Astrocyte (in vitro differentiated cells and primary cell): ENCODE measurements around the gene ZNF274. TPM values are rescaled to one million over a fixed set of nuclear protein-coding genes. Genes with fewer than 3 reads are reported as not detected.

ENCODE experiments used
- DNase-seq: peaks from one replicate; pipeline ENCODE4 v3.0.0-alpha.2; 2010; ENCODE audit warnings: low read depth
- FAIRE-seq: peaks from 2 replicates; lab custom pipeline; 2011; peaks lifted over from hg19 to GRCh38; lab: Jason Lieb, UNC
- H2AFZ ChIP-seq: 2 replicates; pipeline ENCODE4 v1.6.0; 2012; ENCODE audit warnings: low read depth, low read length, inconsistent platforms
- H3K27ac ChIP-seq: 2 replicates; pipeline ENCODE4 v1.5.1; 2011; ENCODE audit warnings: low read depth, low read length, inconsistent platforms
- H3K27me3 ChIP-seq: 2 replicates; pipeline ENCODE4 v1.6.0; 2011; ENCODE audit warnings: low read length, inconsistent platforms; ENCODE audit not compliant: insufficient read depth
- H3K36me3 ChIP-seq: 2 replicates; pipeline ENCODE4 v1.5.1; 2011; ENCODE audit warnings: low read length, inconsistent platforms; ENCODE audit not compliant: insufficient read depth
- H3K4me1 ChIP-seq: 2 replicates; pipeline ENCODE4 v1.5.1; 2011; ENCODE audit warnings: low read length, inconsistent platforms; ENCODE audit not compliant: insufficient read depth
- H3K4me2 ChIP-seq: 2 replicates; pipeline ENCODE4 v1.6.0; 2012; ENCODE audit warnings: low read length, inconsistent platforms
- H3K4me3 ChIP-seq: 2 replicates; pipeline ENCODE4 v1.5.1; 2011; ENCODE audit warnings: low read depth, mild to moderate bottlenecking, low read length, inconsistent platforms; ENCODE audit not compliant: insufficient read depth
- H3K79me2 ChIP-seq: 2 replicates; pipeline ENCODE4 v1.6.0; 2012; ENCODE audit warnings: mild to moderate bottlenecking, low read length, inconsistent platforms; ENCODE audit not compliant: insufficient read depth
- H3K9ac ChIP-seq: 2 replicates; pipeline ENCODE4 v1.6.0; 2012; ENCODE audit warnings: mild to moderate bottlenecking, low read length, inconsistent platforms
- H3K9me3 ChIP-seq: 2 replicates; pipeline ENCODE4 v1.5.1; 2012; ENCODE audit warnings: low read depth, mild to moderate bottlenecking, low read length, inconsistent platforms; ENCODE audit not compliant: insufficient read depth
- H4K20me1 ChIP-seq: 2 replicates; pipeline ENCODE4 v1.6.0; 2012; ENCODE audit warnings: low read length, inconsistent platforms; ENCODE audit not compliant: insufficient read depth
- H3K27ac Mint-ChIP-seq: one replicate; pipeline ENCODE4 v1.8.0; 2021; ENCODE audit warnings: mild to moderate bottlenecking, mixed read lengths; ENCODE audit not compliant: unreplicated experiment
- H3K27me3 Mint-ChIP-seq: one replicate; pipeline ENCODE4 v1.8.0; 2021; ENCODE audit warnings: low read depth, mixed read lengths; ENCODE audit not compliant: unreplicated experiment
- H3K36me3 Mint-ChIP-seq: one replicate; pipeline ENCODE4 v1.8.0; 2021; ENCODE audit warnings: low read depth, mixed read lengths; ENCODE audit not compliant: unreplicated experiment
- H3K4me1 Mint-ChIP-seq: one replicate; pipeline ENCODE4 v1.8.0; 2021; ENCODE audit warnings: low read depth, mixed read lengths; ENCODE audit not compliant: unreplicated experiment
- H3K4me3 Mint-ChIP-seq: one replicate; pipeline ENCODE4 v1.8.0; 2021; ENCODE audit warnings: mild to moderate bottlenecking, moderate library complexity, mixed read lengths; ENCODE audit not compliant: unreplicated experiment
- H3K9me3 Mint-ChIP-seq: one replicate; pipeline ENCODE4 v1.8.0; 2021; ENCODE audit warnings: mild to moderate bottlenecking, mixed read lengths; ENCODE audit not compliant: unreplicated experiment
- CTCF ChIP-seq: IDR thresholded peaks from 2 replicates; pipeline ENCODE4 v1.5.1; 2011; ENCODE audit warnings: low read depth, mild to moderate bottlenecking, inconsistent platforms, low read length, moderate library complexity; ENCODE audit not compliant: insufficient read depth
- EZH2 ChIP-seq: IDR thresholded peaks from 2 replicates; pipeline ENCODE4 v1.6.1; 2012; ENCODE audit warnings: mild to moderate bottlenecking, low read length, inconsistent platforms; ENCODE audit not compliant: insufficient read depth
- total RNA-seq: library from RNA; stranded (reverse); gene quantifications from 2 replicates; pipeline ENCODE4 v1.2.1, GENCODE V29; 2021

ZNF274 gene
- total RNA-seq, 1 donor from 2014 or later: 38.5 TPM

- peak overlapping the region; percentile 42 for H3K4me3 ChIP-seq
- TF ChIP-seq CTCF (peak; percentile 22), EZH2 (no peak)
- H3K9ac ChIP-seq: no peak overlapping the region
- H3K27me3 ChIP-seq: no peaks in the 10 kb centered on the region
- peaks cover 36% of the 10 kb centered on the region for H3K79me2 ChIP-seq
- H3K36me3 ChIP-seq: peaks cover 14% of the 10 kb centered on the region
- peak overlapping the region; percentile 24 for H2AFZ ChIP-seq
- H3K36me3 Mint-ChIP-seq: peaks cover 60% of the 10 kb centered on the region
- DNase-seq: no peak
- peaks cover 2% of the 10 kb centered on the region for H3K4me1 ChIP-seq
- no peak overlapping the region for H3K27ac ChIP-seq
- H3K9me3 Mint-ChIP-seq: peaks cover 79% of the 10 kb centered on the region
- H3K4me2 ChIP-seq: peak overlapping the region; percentile 95
- H3K9me3 ChIP-seq: peaks cover 56% of the 10 kb centered on the region
- H3K4me3 Mint-ChIP-seq: peak overlapping the region; percentile 94
- peaks cover 5% of the 10 kb centered on the region for H3K4me1 Mint-ChIP-seq
- H4K20me1 ChIP-seq: no peaks in the 10 kb centered on the region
- H3K27ac Mint-ChIP-seq: peak overlapping the region; percentile 99
- no peak for FAIRE-seq
- H3K27me3 Mint-ChIP-seq: no peaks in the 10 kb centered on the region
These were observed 822 bp upstream of the ZNF274 start for GRCh38 chr19:58181902-58182576.

GRCh38 chr19:58182577-58182988, 278 bp upstream of the ZNF274 start:
- peaks cover 79% of the 10 kb centered on the region for H3K9me3 Mint-ChIP-seq
- Histone ChIP-seq H3K27me3 (no peaks in the 10 kb centered on the region), H3K79me2 (peaks cover 36% of the 10 kb centered on the region), H3K27ac (peak overlapping the region; percentile 93), H3K4me1 (peaks cover 2% of the 10 kb centered on the region), H3K4me2 (peak overlapping the region; percentile 95), H3K4me3 (peak overlapping the region; percentile 76), H3K36me3 (peaks cover 18% of the 10 kb centered on the region), H2AFZ (peak overlapping the region; percentile 24), H4K20me1 (no peaks in the 10 kb centered on the region), H3K9ac (peak overlapping the region; percentile 91), H3K9me3 (peaks cover 58% of the 10 kb centered on the region)
- FAIRE-seq (no peak), DNase-seq (no peak)
- peak overlapping the region; percentile 99 for H3K27ac Mint-ChIP-seq
- TF ChIP-seq CTCF (no peak), EZH2 (no peak)
- H3K4me3 Mint-ChIP-seq: peak overlapping the region; percentile 94
- H3K27me3 Mint-ChIP-seq: no peaks in the 10 kb centered on the region
- H3K4me1 Mint-ChIP-seq: peaks cover 5% of the 10 kb centered on the region
- H3K36me3 Mint-ChIP-seq: peaks cover 60% of the 10 kb centered on the region

GRCh38 chr19:58183817-58184215, 955 bp downstream of the ZNF274 start:
- FAIRE-seq (no peak), DNase-seq (no peak)
- H3K27ac ChIP-seq: peak overlapping the region; percentile 93
- peaks cover 55% of the 10 kb centered on the region for H3K9me3 ChIP-seq
- H3K4me3 ChIP-seq: peak overlapping the region; percentile 76
- Mint-ChIP-seq H3K4me3 (peak overlapping the region; percentile 94), H3K9me3 (peaks cover 76% of the 10 kb centered on the region), H3K36me3 (peaks cover 60% of the 10 kb centered on the region), H3K4me1 (peaks cover 5% of the 10 kb centered on the region), H3K27ac (peak overlapping the region; percentile 99), H3K27me3 (no peaks in the 10 kb centered on the region)
- peak overlapping the region; percentile 99 for H2AFZ ChIP-seq
- no peaks in the 10 kb centered on the region for H3K27me3 ChIP-seq
- TF ChIP-seq EZH2 (no peak), CTCF (no peak)
- H4K20me1 ChIP-seq: no peaks in the 10 kb centered on the region
- H3K4me1 ChIP-seq: peaks cover 2% of the 10 kb centered on the region
- peak overlapping the region; percentile 95 for H3K4me2 ChIP-seq
- H3K79me2 ChIP-seq: peaks cover 36% of the 10 kb centered on the region
- H3K9ac ChIP-seq: peak overlapping the region; percentile 91
- peaks cover 13% of the 10 kb centered on the region for H3K36me3 ChIP-seq
